Small intestine (tissue), 7 donors: ENCODE measurements around the gene NRN1L. TPM values are rescaled to one million over a fixed set of nuclear protein-coding genes. Genes with fewer than 3 reads are reported as not detected.

Source experiments
- DNase-seq, 2 donors: peaks; one replicate each; pipeline versions ENCODE4 v3.0.0 to v3.0.0-alpha.2; 2013
- FAIRE-seq: peaks from 2 replicates; lab custom pipeline; 2012; peaks lifted over from hg19 to GRCh38; lab: Jason Lieb, UNC
- H3K27ac ChIP-seq, 3 donors: one replicate each; pipeline ENCODE4 v1.5.1; 2013; ENCODE audit warnings: low read length in 2 of 3, mild to moderate bottlenecking in 2 of 3, control low read depth in 1 of 3, inconsistent platforms in 1 of 3, low read depth in 1 of 3, moderate library complexity in 1 of 3
- H3K27me3 ChIP-seq, 3 donors: one replicate each; pipeline ENCODE4 v1.6.1; 2013; ENCODE audit warnings: low read length in 3 of 3, inconsistent platforms in 1 of 3; ENCODE audit not compliant: control insufficient read depth in 3 of 3, insufficient read depth in 3 of 3
- H3K36me3 ChIP-seq, 3 donors: one replicate each; pipeline ENCODE4 v1.6.1; 2013; ENCODE audit warnings: low read length in 3 of 3, inconsistent platforms in 1 of 3, low read depth in 1 of 3, mild to moderate bottlenecking in 1 of 3, moderate library complexity in 1 of 3; ENCODE audit not compliant: control insufficient read depth in 3 of 3, insufficient read depth in 2 of 3
- H3K4me1 ChIP-seq, 3 donors: one replicate each; pipeline ENCODE4 v1.6.1; 2013; ENCODE audit warnings: low read length in 2 of 3, inconsistent platforms in 1 of 3, low read depth in 1 of 3, mild to moderate bottlenecking in 1 of 3, moderate library complexity in 1 of 3; ENCODE audit not compliant: control insufficient read depth in 3 of 3, insufficient read depth in 2 of 3
- H3K4me3 ChIP-seq, 3 donors: one replicate each; pipeline ENCODE4 v1.5.1; 2013; ENCODE audit warnings: low read length in 3 of 3, control low read depth in 1 of 3, inconsistent platforms in 1 of 3, low read depth in 1 of 3, mild to moderate bottlenecking in 1 of 3, moderate library complexity in 1 of 3
- H3K9me3 ChIP-seq, 2 donors: one replicate each; pipeline ENCODE4 v1.6.1; 2013; ENCODE audit warnings: low read depth in 1 of 2, low read length in 1 of 2; ENCODE audit not compliant: control insufficient read depth in 2 of 2, insufficient read depth in 1 of 2
- WGBS, 3 donors: extraction: QIAGEN DNeasy Blood & Tissue Kit; methylation state at CpG; one replicate each; pipeline ENCODE4 v1.1.7; 2013; 5-methylcytosine and 5-hydroxymethylcytosine counted together
- polyA plus RNA-seq, 4 donors: library from polyadenylated mRNA; stranded (reverse) in 3 of 4; unstranded in 1 of 4; fragments of 200-250 nt in 3 of 4; fragments of 120-200 nt in 1 of 4; gene quantifications; one replicate each; pipeline versions ENCODE4 v1.2.1 to v1.2.3, GENCODE V29; 2013
- donor health status: healthy with polysubstance abuse.
- donor health status: control.
- donor health status: control.
- donor health status: Bipolar disorder and iron deficiency.
- donor health status: healthy.

The NRN1L gene
- polyA plus RNA-seq, 4 donors: 0.69 to 6.0 (median 2.0) TPM

GRCh38 chr16:67928147-67928546 lies 43.5 kb downstream of the NRN1L start:
- Histone ChIP-seq H3K36me3 (peaks cover 0 to 92% (median 0%) of the 10 kb centered on the region in 3 donors), H3K4me1 (no peaks in the 10 kb centered on the region), H3K27me3 (no peaks in the 10 kb centered on the region), H3K27ac (no peak overlapping the region), H3K9me3 (no peaks in the 10 kb centered on the region), H3K4me3 (no peak overlapping the region)
- WGBS, 3 donors: 61 to 85% (median 66%) methylated on average over 7 of the region's 7 CpGs
- FAIRE-seq (no peak), DNase-seq (no peak)

- no peaks in the 10 kb centered on the region for H3K4me1 ChIP-seq
- WGBS, 3 donors: 44 to 48% (median 47%) methylated on average over 16 of the region's 16 CpGs
- H3K27me3 ChIP-seq: no peaks in the 10 kb centered on the region
- no peak overlapping the region for H3K4me3 ChIP-seq
- H3K27ac ChIP-seq: no peak overlapping the region
- no peak for FAIRE-seq
- H3K36me3 ChIP-seq: peaks cover 0 to 89% (median 0%) of the 10 kb centered on the region in 3 donors
- no peaks in the 10 kb centered on the region for H3K9me3 ChIP-seq
- DNase-seq: peak; percentile 71 to 78
Measured at GRCh38 chr16:67928561-67929364, 44.1 kb downstream of the NRN1L start.

GRCh38 chr16:67930191-67930590 lies 45.5 kb downstream of the NRN1L start:
- Histone ChIP-seq H3K36me3 (peaks cover 0 to 95% (median 2%) of the 10 kb centered on the region in 3 donors), H3K4me3 (no peak overlapping the region), H3K4me1 (peaks cover 2 to 6% (median 4%) of the 10 kb centered on the region in 3 donors), H3K27me3 (no peaks in the 10 kb centered on the region), H3K27ac (no peak overlapping the region), H3K9me3 (no peaks in the 10 kb centered on the region)
- FAIRE-seq: no peak
- no peak for DNase-seq
- 94% methylated on average over 14 of the region's 14 CpGs for WGBS, 3 donors

GRCh38 chr16:67930678-67931211 lies 46.1 kb downstream of the NRN1L start:
- Histone ChIP-seq H3K27me3 (no peaks in the 10 kb centered on the region), H3K27ac (no peak overlapping the region), H3K4me1 (peaks cover 2 to 10% (median 4%) of the 10 kb centered on the region in 3 donors), H3K4me3 (no peak overlapping the region), H3K9me3 (no peaks in the 10 kb centered on the region), H3K36me3 (peaks cover 0 to 93% (median 2%) of the 10 kb centered on the region in 3 donors)
- FAIRE-seq (no peak), DNase-seq (no peak)
- 94 to 97% (median 95%) methylated on average over 14 to 17 of the region's 17 CpGs for WGBS, 3 donors

GRCh38 chr16:67931712-67932461 lies 47.2 kb downstream of the NRN1L start, which contains the start of gene CTRL:
Gene CTRL, minus strand, starts transcription at chr16:67931862. Its CDS starts 10 bp downstream, at chr16:67931852.
- FAIRE-seq (no peak), DNase-seq (no peak)
- peaks cover 2 to 12% (median 4%) of the 10 kb centered on the region in 3 donors for H3K4me1 ChIP-seq
- peaks cover 0 to 82% (median 2%) of the 10 kb centered on the region in 3 donors for H3K36me3 ChIP-seq
- H3K4me3 ChIP-seq: no peak within 1 kb of the TSS
- no peaks in the 10 kb centered on the region for H3K9me3 ChIP-seq
- 83 to 87% (median 86%) methylated on average over 15 of the region's 15 CpGs for WGBS, 3 donors
- no peaks in the 10 kb centered on the region for H3K27me3 ChIP-seq
- no peak within 1 kb of the TSS for H3K27ac ChIP-seq

- Histone ChIP-seq H3K36me3 (peaks cover 0 to 82% (median 2%) of the 10 kb centered on the region in 3 donors), H3K27me3 (no peaks in the 10 kb centered on the region), H3K4me1 (peaks cover 5 to 17% (median 8%) of the 10 kb centered on the region in 3 donors), H3K4me3 (no peak overlapping the region), H3K27ac (no peak overlapping the region), H3K9me3 (no peaks in the 10 kb centered on the region)
- no peak for DNase-seq
- whole genome bisulfite sequencing, 3 donors: 85 to 93% (median 87%) methylated on average over 4 of the region's 4 CpGs
- no peak for FAIRE-seq
Measured at GRCh38 chr16:67932462-67932840, 47.8 kb downstream of the NRN1L start.

- FAIRE-seq: no peak
- DNase-seq: no peak
- no peaks in the 10 kb centered on the region for H3K27me3 ChIP-seq
- peaks cover 5 to 19% (median 8%) of the 10 kb centered on the region in 3 donors for H3K4me1 ChIP-seq
- H3K4me3 ChIP-seq: no peak overlapping the region
- 82 to 85% (median 84%) methylated on average over 7 of the region's 7 CpGs for WGBS, 3 donors
- peaks cover 0 to 71% (median 2%) of the 10 kb centered on the region in 3 donors for H3K36me3 ChIP-seq
- H3K27ac ChIP-seq: no peak overlapping the region
- H3K9me3 ChIP-seq: no peaks in the 10 kb centered on the region
Measured at GRCh38 chr16:67933805-67934204, 49.1 kb downstream of the NRN1L start.
